HL-60 (cell line): ENCODE data around the gene SLC7A9.

Experiments
- CTCF ChIP-seq: IDR thresholded peaks from one replicate; pipeline ENCODE4 v1.5.1; 2011; ENCODE audit warnings: low read length, control low read depth, inconsistent platforms; ENCODE audit not compliant: insufficient read depth
- GABPA ChIP-seq: IDR thresholded peaks from 2 replicates; pipeline ENCODE4 v1.6.1; 2012; ENCODE audit warnings: low read depth

GRCh38 chr19:32864318-32865007, 5.1 kb downstream of the SLC7A9 start:
- TF ChIP-seq GABPA (no peak), CTCF (no peak)
